ENCODE data around the gene MAP7.

DNA sequence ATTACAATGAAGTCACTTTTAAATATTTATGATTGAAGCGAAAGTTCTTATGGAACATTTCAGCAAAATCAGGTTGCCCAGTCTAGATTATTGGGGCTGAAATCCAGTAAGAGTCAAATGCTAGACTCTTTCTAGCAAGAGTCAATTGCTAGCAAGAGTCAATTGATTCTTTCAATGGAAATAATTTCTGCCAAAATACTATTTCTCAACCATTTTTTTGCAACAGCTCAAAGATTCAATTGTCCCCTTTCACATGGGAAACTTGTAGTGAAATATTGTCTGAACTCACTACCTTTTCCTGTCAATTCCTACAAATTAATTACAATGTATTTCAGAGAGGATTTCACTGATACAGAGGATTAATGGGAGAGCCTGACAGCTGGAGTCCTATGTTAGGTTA lies 78.3 kb downstream of the MAP7 start:
- TF ChIP-seq GATA2 (IDR thresholded peaks at IDR 0.05; ENCODE audit: low read depth, low read length), result no peak
- no peak for TF ChIP-seq GATA3 (IDR thresholded peaks at IDR 0.05; ENCODE audit: low read depth, low read length)
